TTC549 (cell line): ENCODE measurements around the gene PTPRR.

Source experiments
- FAIRE-seq: peaks from 2 replicates; lab custom pipeline; 2012; peaks lifted over from hg19 to GRCh38; lab: Jason Lieb, UNC

The PTPRR gene

DNA sequence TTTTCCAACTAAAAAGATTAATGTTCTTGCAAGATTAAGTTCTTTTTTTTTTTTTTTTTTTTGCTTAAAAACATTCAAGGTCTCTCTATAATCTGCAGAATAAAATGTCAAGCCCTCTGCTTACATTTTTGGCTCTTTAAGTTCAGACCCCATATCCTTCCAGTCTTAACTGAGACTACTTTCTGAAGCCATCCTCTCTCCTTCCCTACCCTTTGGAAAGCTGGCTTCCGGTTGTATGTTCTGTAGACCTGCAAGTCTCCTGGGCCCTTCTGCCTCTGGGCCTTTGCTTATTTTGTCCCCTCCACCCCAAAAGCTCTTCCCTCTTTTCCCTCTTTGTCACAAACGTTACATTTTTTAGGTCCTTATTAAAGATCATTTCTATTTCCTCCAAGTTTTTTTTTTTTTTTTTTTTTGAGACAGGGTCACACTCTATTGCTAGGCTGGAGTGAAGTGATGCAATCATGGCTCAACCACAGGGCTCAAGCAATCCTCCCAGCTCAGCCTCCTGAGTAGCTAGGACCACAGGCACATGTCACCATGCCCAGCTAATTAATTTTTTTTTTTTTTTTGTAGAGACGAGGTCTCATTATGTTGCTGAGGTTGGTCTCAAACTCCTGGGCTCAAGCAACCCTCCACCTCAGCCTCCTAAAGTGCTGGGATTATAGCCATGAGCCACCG, 329.9 kb downstream of the PTPRR start:
- FAIRE-seq: no peak

DNA sequence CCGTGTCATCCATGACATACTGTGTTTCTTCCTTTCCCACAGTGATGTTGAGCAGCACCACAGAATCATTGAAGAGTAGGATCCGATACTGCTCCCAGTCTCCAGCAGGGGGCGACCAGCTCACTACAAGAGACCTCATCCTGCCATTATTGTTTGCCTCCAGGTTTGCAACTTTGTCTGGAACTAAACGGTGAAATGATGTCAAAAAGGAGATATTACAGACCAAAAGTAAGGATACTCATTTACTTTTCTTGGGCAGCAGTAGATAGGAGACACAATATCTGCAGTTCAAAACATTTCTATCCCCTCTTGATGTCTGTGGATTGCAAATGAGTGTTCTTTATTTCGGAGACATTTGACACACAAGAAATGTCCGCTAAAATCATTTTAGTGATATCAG, 330.5 kb downstream of the PTPRR start:
- no peak for FAIRE-seq
